Stimulated activated effector memory CD8-positive, alpha-beta T cell treated with anti-CD3 and anti-CD28 coated beads, Interleukin-12 subunit alpha, Interleukin-12 subunit beta, amount 100 ng/mL, for 72 hours (primary cell): ENCODE data around the gene VGLL2.
A peak's percentile ranks its signal among the peaks of the same experiment; 100 is the strongest.

Source experiments
- ATAC-seq: fragments of 150-1000 bp; cut with Tn5 transposase; 2 replicates; pipeline ENCODE4 v1.10.0; 2021
- DNase-seq, 2 donors: peaks; one replicate each; pipeline ENCODE4 v3.0.0; 2021 to 2022; ENCODE audit warnings: low spot score in 2 of 2
- H3K27ac Mint-ChIP-seq: one replicate; pipeline ENCODE4 v1.8.0; 2022; ENCODE audit warnings: mild to moderate bottlenecking, mixed read lengths
- H3K36me3 Mint-ChIP-seq: one replicate; pipeline ENCODE4 v1.8.0; 2022; ENCODE audit warnings: mild to moderate bottlenecking, mixed read lengths
- H3K4me1 Mint-ChIP-seq: one replicate; pipeline ENCODE4 v1.8.0; 2022; ENCODE audit warnings: mixed read lengths
- H3K4me3 Mint-ChIP-seq: one replicate; pipeline ENCODE4 v1.8.0; 2022; ENCODE audit warnings: mild to moderate bottlenecking, mixed read lengths
- H3K9me3 Mint-ChIP-seq: one replicate; pipeline ENCODE4 v1.8.0; 2022; ENCODE audit warnings: mixed read lengths

The VGLL2 gene

DNA sequence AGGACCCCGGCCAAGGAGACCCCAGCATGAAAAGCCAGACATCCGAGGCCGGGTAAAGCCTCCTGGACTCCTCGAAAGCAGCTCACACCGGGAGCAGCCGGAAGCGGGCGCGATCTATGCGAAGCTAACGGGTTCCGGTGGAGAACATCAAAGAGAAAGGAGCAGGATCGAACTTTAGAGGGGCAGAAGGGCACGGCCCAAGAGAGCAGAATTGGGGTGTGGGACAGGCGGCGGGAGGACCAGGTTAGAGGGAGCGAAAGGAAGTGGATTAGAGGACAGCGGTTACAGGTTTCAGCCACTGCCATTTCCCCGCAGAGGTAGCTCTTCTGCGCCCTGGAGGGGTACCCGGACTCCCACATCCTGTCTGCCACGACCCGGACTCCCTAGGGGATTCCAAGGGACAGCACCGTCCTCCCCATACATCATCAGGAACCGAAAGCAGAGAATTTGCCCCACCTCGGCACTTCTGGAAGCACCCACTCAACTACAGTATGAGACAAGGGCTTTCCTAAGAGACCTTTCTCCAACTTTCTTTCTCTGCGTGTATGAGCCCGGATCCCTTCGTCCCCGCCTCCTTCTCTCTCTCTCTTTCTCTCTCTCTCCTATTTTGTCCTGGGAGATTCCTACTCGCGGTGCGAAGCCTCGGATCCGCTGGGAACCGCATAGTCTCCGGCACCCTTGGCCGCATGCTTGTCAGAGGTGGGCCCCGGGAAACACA, 507 bp upstream of the VGLL2 start:
- DNase-seq (no peak), ATAC-seq (peak; percentile 45)
- H3K36me3 Mint-ChIP-seq, result no peaks in the 10 kb centered on the region
- peaks cover 15% of the 10 kb centered on the region for H3K4me1 Mint-ChIP-seq
- no peak overlapping the region for H3K27ac Mint-ChIP-seq
- peak overlapping the region; percentile 33 for H3K4me3 Mint-ChIP-seq
- H3K9me3 Mint-ChIP-seq, result no peaks in the 10 kb centered on the region

DNA sequence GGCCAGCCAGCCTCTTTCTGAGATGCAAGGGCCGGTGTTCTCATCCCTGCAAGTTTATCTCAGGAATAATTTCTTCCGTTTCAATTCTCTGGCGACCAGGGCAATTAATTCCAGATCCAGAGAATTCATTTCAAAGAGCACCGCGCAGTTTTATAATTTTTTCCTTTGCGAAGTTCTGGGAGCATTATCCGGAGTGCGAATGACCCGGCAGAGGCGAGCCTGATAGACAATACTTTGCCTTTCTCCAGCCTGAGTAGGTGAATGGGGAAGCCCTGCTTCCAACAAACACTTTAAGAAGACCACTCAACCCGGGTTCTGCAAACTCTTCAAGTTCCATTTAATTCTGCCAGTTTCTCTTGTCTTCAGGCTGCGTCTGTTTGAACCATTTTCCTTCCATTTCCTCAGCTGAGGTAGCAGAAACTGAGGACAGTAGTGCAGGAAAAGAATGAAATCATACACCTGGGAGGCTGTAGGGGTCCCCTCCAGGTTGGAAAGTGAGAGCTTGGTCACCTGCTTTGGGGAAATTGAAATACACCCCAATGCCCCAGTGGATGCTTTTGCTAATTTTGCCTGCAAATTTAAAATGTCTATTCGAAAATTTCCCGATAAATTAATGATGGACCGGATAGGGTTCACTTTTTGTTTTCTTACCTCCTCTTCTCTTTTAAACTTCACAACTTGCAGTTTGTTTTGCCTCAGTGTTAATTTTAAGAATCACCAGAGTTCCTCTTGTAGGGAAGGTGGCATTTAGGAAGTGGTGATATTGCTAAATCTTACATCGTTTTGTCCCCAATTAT, 1.1 kb downstream of the VGLL2 start:
- no peak for ATAC-seq
- Mint-ChIP-seq H3K9me3 (no peaks in the 10 kb centered on the region), H3K4me1 (peaks cover 15% of the 10 kb centered on the region), H3K4me3 (peak overlapping the region; percentile 33), H3K27ac (no peak overlapping the region), H3K36me3 (no peaks in the 10 kb centered on the region)
- no peak for DNase-seq

DNA sequence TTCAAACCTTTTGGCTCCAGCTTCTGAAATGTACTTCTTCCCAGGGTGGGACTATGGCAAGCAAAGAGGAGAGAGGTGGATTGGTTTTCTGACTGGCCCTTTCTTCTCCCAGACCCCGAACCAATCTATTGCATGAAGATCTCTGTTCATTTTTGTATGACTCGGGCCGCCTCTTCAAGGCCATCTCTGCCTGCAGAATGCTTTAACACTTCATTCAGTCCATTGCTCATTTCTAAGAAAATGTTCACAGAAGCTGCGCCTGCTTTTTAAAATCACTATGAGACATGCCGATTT, 1.6 kb downstream of the VGLL2 start:
- ATAC-seq, result no peak
- H3K36me3 Mint-ChIP-seq, result no peaks in the 10 kb centered on the region
- DNase-seq, result no peak
- H3K4me3 Mint-ChIP-seq, result no peak overlapping the region
- peaks cover 15% of the 10 kb centered on the region for H3K4me1 Mint-ChIP-seq
- no peaks in the 10 kb centered on the region for H3K9me3 Mint-ChIP-seq
- H3K27ac Mint-ChIP-seq, result no peak overlapping the region

DNA sequence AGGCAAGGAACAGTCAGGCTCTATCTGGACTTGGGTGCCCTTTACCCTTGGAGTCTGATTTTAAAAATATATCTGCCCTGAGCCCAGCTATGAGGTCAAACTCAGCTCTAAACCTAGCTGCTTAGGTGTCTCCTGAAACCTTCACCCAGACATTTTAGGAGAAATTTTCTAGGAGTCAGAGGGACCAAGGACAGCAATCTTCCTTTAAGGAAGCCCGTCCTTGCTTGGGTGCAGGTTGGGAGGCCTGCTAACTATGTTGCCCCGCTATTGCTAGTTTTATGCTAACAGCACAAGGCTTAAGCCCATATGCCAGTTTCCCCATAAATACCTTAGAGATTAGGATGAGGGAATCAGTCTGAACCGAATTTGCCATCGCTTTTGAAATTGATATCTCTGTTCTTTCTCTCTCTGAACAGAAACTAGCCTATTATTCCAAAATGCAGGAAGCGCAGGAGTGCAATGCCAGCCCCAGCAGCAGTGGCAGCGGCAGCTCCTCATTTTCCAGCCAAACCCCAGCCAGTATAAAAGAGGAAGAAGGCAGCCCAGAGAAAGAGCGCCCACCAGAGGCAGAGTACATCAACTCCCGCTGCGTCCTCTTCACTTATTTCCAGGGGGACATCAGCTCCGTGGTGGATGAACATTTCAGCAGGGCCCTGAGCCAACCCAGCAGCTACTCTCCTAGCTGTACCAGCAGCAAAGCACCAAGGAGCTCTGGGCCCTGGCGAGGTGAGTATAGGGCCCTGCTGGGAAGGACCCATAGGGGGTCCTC, 2.6 kb downstream of the VGLL2 start:
- no peak overlapping the region for H3K27ac Mint-ChIP-seq
- H3K4me3 Mint-ChIP-seq, result no peak overlapping the region
- no peaks in the 10 kb centered on the region for H3K9me3 Mint-ChIP-seq
- H3K4me1 Mint-ChIP-seq, result peaks cover 15% of the 10 kb centered on the region
- DNase-seq (no peak), ATAC-seq (no peak)
- H3K36me3 Mint-ChIP-seq, result no peaks in the 10 kb centered on the region

DNA sequence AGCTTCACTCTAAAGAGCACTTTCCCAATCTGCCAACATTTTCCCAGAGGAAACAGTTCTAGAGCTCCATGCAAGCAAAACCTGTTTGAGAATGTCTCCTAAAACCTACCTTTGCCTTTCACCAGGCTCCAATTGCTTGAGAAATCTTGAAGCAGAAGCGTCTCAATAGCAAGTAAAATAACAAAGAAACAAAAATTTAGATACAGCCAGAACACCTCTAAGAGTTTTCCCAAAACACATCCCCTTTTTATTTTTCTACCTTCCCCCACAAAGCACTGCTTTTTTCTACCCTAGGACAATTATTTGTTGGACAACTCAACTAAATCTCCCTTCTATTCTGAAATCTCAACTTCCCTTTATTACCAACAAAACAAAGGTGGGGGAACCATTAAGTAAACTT, 3.6 kb downstream of the VGLL2 start:
- no peaks in the 10 kb centered on the region for H3K36me3 Mint-ChIP-seq
- ATAC-seq (no peak), DNase-seq (no peak)
- H3K27ac Mint-ChIP-seq, result no peak overlapping the region
- no peaks in the 10 kb centered on the region for H3K9me3 Mint-ChIP-seq
- H3K4me3 Mint-ChIP-seq, result no peak overlapping the region
- peaks cover 15% of the 10 kb centered on the region for H3K4me1 Mint-ChIP-seq

DNA sequence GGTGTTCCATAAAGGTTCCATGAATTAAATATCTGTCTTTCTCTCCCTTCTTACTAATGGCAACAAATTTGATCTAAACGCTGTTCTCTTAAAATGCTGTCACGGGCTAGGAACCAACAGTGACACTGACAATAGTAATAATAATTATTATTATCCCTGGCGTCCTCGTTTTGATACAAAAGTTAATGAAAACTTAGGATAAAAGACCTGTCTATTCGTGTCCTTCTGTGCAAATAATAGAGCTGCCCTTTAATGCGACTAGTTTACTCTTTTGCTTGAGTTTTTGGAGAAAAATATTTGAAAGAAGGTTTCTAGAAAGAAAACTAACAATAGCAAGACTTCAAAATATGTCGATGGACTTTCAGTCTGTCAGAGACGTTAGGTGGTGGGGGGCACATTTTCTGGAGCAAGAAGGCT, 4.3 kb downstream of the VGLL2 start:
- no peak overlapping the region for H3K27ac Mint-ChIP-seq
- no peaks in the 10 kb centered on the region for H3K36me3 Mint-ChIP-seq
- DNase-seq (no peak), ATAC-seq (no peak)
- no peak overlapping the region for H3K4me3 Mint-ChIP-seq
- H3K9me3 Mint-ChIP-seq, result no peaks in the 10 kb centered on the region
- H3K4me1 Mint-ChIP-seq, result peaks cover 8% of the 10 kb centered on the region

DNA sequence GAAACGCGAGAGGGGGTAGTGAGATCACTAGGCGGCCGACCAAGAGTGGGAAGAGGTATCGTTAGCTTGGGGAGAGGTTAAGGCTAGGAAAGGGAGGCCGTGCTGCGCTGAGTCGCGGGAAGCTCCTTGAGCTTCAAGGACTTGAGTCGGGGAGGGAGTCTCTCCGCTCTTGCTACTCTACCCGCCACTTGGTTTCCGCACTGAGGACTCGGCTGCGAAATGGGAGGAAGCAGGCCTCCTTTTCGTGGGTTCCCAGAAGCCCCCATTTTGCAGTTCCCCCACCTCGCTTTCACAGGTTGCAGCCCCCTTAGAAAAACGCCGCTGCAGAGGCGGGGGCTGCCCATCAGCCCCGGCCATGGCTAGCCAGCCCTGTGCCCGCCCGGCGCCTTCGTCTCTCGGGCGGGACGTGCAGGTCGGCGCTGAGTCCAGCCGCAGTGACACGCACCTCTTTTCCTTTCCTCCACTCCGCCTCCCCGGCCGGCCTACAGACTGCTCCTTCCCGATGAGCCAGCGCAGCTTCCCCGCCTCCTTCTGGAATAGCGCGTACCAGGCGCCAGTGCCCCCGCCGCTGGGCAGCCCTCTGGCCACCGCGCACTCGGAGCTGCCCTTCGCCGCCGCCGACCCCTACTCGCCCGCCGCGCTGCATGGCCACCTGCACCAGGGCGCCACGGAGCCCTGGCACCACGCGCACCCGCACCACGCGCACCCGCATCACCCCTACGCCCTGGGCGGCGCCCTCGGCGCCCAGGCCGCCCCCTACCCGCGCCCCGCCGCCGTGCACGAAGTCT, 4.9 kb downstream of the VGLL2 start:
- DNase-seq (no peak), ATAC-seq (peak; percentile 30)
- Mint-ChIP-seq H3K4me3 (no peak overlapping the region), H3K4me1 (peaks cover 2% of the 10 kb centered on the region), H3K27ac (no peak overlapping the region), H3K36me3 (no peaks in the 10 kb centered on the region), H3K9me3 (no peaks in the 10 kb centered on the region)

DNA sequence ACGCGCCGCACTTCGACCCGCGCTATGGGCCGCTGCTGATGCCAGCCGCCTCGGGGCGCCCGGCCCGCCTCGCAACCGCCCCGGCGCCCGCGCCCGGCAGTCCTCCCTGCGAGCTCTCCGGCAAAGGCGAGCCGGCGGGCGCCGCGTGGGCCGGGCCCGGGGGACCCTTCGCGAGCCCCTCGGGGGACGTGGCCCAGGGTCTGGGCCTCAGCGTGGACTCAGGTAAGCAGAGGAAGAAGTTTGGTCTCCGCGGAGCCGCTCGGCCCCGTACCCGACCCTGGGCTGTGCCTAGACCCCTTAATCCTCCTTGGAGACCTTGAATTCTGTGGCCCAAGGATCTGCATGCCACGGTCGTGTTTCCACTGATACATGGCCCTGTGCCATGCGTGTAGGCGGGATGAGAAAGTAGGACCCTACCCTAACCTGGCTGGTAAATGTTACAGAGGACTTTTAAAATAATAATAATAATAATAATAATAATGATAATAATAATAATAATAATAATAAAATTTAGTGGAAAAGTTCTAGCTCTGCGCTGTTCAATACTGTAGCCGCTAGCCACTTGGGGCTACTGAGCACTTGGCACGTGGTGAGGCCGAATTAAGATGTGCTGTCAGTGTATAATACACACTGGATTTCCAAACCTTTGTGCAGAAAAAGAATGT, 5.6 kb downstream of the VGLL2 start:
- no peak overlapping the region for H3K27ac Mint-ChIP-seq
- no peaks in the 10 kb centered on the region for H3K36me3 Mint-ChIP-seq
- DNase-seq, result no peak
- no peaks in the 10 kb centered on the region for H3K4me1 Mint-ChIP-seq
- H3K9me3 Mint-ChIP-seq, result no peaks in the 10 kb centered on the region
- no peak for ATAC-seq
- H3K4me3 Mint-ChIP-seq, result no peak overlapping the region

DNA sequence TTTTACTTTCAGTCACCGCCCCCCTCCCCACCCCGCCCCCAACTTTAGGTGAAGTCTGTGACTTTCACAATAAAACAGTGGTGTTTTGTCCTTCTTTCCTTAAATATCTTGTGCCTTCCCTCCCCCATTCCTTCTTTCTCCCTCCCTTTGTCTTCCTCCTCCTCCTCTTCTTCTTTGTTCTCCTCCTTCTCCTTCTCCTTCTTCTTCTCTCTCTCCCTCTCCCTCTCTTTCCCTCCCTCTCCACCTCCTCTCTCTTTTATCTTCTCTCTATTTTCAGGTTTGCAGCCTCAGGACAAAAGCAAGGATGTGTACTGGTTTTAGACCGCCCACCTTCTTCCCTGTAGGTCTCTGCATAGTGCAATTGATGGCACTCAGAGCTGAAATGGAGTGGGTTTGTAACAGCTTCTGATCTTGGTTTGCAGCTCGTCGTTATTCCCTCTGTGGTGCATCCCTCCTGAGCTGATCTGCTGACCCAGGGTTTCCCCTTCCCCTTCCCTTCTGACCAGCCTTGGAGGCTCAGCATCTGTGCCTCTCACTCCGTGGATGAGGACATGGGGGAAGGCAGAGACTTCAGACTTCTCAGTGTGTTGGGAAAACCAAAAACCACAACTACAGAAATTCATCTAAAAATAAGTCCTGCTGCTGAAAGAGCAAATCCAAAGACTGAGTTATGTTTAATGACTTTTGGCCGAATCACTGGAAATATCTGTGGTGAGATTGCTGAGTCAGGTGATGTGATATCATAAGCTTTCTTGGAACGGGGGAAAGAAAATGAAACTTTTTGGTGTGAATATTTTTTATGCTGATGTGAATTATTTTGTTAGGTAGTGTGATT, 6.9 kb downstream of the VGLL2 start:
- no peak for DNase-seq
- Mint-ChIP-seq H3K4me3 (no peak overlapping the region), H3K27ac (no peak overlapping the region), H3K4me1 (no peaks in the 10 kb centered on the region), H3K9me3 (no peaks in the 10 kb centered on the region), H3K36me3 (no peaks in the 10 kb centered on the region)
- no peak for ATAC-seq

DNA sequence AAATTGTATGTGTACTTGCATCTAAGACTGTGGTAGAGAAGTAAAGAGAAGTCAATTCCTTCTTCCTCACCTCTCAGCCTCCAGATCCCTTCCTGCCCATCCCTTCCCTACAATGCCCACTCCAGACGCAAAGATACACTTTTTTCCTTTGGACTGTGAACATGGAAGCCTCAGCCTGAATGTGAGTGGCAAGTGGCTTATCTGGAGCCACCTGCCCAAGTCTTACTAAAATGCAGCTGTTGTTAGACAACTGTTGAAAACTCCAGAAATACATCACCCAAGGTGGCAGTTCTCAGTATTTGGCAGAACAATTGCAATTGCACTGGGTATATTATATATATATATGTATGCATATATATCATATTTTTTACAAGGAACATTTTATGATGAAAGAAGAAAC, 7.5 kb downstream of the VGLL2 start:
- H3K4me3 Mint-ChIP-seq, result no peak overlapping the region
- no peak overlapping the region for H3K27ac Mint-ChIP-seq
- no peak for DNase-seq
- H3K4me1 Mint-ChIP-seq, result no peaks in the 10 kb centered on the region
- no peaks in the 10 kb centered on the region for H3K36me3 Mint-ChIP-seq
- no peak for ATAC-seq
- H3K9me3 Mint-ChIP-seq, result no peaks in the 10 kb centered on the region

DNA sequence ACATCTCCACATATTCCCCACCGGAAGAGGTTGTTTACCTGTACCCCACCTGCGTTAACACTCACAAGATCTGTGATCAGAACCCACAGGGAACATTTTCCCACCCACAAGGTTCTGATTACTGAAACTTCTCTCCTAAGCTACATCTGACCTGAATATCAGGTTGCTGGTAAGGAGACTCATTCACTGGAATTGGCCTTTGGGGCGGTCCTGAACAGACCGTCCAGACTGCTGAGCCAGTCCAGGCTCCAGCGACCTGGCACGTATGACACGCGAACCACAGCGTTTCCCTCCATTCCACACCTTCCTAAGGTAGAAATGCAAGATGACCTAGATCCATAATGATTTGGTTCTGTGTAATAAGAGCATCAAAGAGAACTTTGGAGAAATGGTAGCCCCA, 9.8 kb downstream of the VGLL2 start:
- no peak for DNase-seq
- Mint-ChIP-seq H3K4me3 (no peak overlapping the region), H3K9me3 (no peaks in the 10 kb centered on the region), H3K36me3 (no peaks in the 10 kb centered on the region), H3K4me1 (no peaks in the 10 kb centered on the region), H3K27ac (no peak overlapping the region)
- ATAC-seq, result no peak

DNA sequence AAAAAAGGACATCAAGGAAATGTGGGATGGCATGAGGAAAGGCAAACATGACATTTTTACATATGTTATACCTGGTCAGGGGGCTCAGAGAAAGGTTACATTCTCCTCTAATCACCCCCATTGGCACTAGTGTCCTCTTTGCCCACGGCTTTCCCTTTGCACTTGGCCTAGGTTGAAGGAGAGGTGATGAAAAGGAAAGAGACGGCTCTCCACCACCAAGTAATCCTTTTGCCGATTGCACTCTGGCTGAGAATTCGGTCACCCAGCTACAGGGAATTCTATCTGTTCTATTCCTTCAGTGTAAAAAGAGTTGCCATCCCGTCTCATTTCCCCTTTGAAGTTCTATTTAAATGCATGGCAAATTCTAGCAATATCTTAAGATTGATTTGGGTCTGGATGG, 10.4 kb downstream of the VGLL2 start:
- no peak for DNase-seq
- Mint-ChIP-seq H3K4me1 (no peaks in the 10 kb centered on the region), H3K4me3 (no peak overlapping the region), H3K27ac (no peak overlapping the region), H3K9me3 (no peaks in the 10 kb centered on the region), H3K36me3 (no peaks in the 10 kb centered on the region)
- no peak for ATAC-seq

DNA sequence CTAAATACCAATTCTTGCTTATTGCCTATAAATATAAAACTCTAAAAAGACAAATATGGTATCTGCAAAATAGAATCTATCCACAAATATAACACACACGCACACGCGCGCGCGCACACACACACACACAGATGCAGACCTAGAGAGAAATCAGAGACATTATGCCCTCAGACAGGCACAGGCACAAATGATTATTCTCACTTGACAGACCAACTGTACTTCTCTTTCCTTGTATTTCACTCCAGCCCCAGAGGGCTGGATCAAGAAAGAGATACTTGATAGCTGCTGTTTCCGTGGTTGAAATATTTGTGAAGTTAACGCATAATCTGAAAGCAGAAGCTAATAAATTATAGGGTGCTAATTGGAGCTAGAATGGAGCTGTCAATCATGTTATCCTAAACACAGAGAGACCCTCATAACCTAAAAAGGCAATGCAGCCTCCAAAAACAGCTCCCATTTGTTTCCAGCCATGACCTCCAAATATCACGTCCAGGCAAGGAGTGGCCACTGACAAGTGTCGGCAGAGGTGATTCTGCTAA, 11.5 kb downstream of the VGLL2 start:
- DNase-seq (no peak), ATAC-seq (no peak)
- Mint-ChIP-seq H3K4me1 (no peaks in the 10 kb centered on the region), H3K36me3 (no peaks in the 10 kb centered on the region), H3K27ac (no peak overlapping the region), H3K4me3 (no peak overlapping the region), H3K9me3 (no peaks in the 10 kb centered on the region)

DNA sequence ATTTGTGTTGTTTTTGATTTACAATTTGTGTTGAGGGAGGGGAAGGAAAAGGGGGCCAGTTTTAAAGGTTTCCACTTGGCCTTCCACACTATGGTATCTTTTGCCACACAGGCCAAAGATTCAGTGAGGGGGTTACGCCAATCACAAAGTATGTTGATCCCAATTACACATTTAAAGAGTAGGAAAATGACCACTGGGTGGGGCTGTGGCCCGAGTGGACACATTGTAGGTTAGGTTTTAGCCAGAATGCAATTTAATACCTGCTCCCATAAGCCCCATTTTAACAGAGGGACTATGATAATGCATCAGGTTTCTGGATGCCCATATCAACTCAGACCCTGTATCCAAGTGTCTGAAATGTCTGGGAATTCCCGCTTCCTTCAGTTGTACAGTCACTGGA, 15.6 kb downstream of the VGLL2 start:
- H3K9me3 Mint-ChIP-seq, result no peaks in the 10 kb centered on the region
- H3K4me1 Mint-ChIP-seq, result no peaks in the 10 kb centered on the region
- DNase-seq (no peak), ATAC-seq (no peak)
- H3K27ac Mint-ChIP-seq, result no peak overlapping the region
- no peaks in the 10 kb centered on the region for H3K36me3 Mint-ChIP-seq
- no peak overlapping the region for H3K4me3 Mint-ChIP-seq
